Calu3 (cell line): ENCODE results near the gene PAX8. TPM values are rescaled to one million over a fixed set of nuclear protein-coding genes. Genes with fewer than 3 reads are reported as not detected.

Experiments
- BruUV-seq: library from RNA; stranded (reverse); fragments of 400-500 nt; replicated peaks from 2 replicates; lab custom pipeline; 2021; lab: Mats Ljungman, UMichigan
- CTCF ChIA-PET: fragments of 300-600 bp; sonication (Branson Sonifier 250); formaldehyde crosslinking; loops from one replicate; lab custom pipeline; 2022; ENCODE audit warnings: antibody characterized with exemption; lab: Charles Lee
- DNase-seq: peaks from one replicate; pipeline ENCODE4 v3.0.0; 2022
- H3K27ac Mint-ChIP-seq: one replicate; pipeline ENCODE4 v1.8.0; 2022; ENCODE audit warnings: mixed read lengths; ENCODE audit not compliant: unreplicated experiment
- H3K27me3 Mint-ChIP-seq: one replicate; pipeline ENCODE4 v1.8.0; 2022; ENCODE audit warnings: mixed read lengths; ENCODE audit not compliant: unreplicated experiment
- H3K36me3 Mint-ChIP-seq: one replicate; pipeline ENCODE4 v1.8.0; 2022; ENCODE audit warnings: mild to moderate bottlenecking, moderate library complexity, mixed read lengths; ENCODE audit not compliant: insufficient read depth, unreplicated experiment
- H3K4me1 Mint-ChIP-seq: one replicate; pipeline ENCODE4 v1.8.0; 2022; ENCODE audit warnings: mild to moderate bottlenecking, low read depth, mixed read lengths; ENCODE audit not compliant: unreplicated experiment
- H3K4me3 Mint-ChIP-seq: one replicate; pipeline ENCODE4 v1.8.0; 2022; ENCODE audit warnings: mild to moderate bottlenecking, low read depth, moderate library complexity, mixed read lengths; ENCODE audit not compliant: unreplicated experiment
- H3K9me3 Mint-ChIP-seq: one replicate; pipeline ENCODE4 v1.8.0; 2022; ENCODE audit warnings: low read depth, mixed read lengths; ENCODE audit not compliant: unreplicated experiment
- intact Hi-C: fragments of 100-400 bp; cut with micrococcal nuclease; formaldehyde crosslinking; loops from one replicate; pipeline ENCODE4 v1.10.0; 2022; ENCODE audit not compliant: unreplicated experiment
- total RNA-seq: library from RNA; stranded (reverse); gene quantifications from 2 replicates; pipeline ENCODE4 v1.2.3, GENCODE V29; 2022
- TF ChIP-seq, protein P1 (sequence below): fragments of 200-600 bp; IDR thresholded peaks from one replicate; pipeline ENCODE4 v1.8.0; 2022; ENCODE audit warnings: antibody characterized with exemption; ENCODE audit not compliant: unreplicated experiment

The PAX8 gene
- total RNA-seq, 1 experiment from 2014 or later = 12.2 TPM

DNA sequence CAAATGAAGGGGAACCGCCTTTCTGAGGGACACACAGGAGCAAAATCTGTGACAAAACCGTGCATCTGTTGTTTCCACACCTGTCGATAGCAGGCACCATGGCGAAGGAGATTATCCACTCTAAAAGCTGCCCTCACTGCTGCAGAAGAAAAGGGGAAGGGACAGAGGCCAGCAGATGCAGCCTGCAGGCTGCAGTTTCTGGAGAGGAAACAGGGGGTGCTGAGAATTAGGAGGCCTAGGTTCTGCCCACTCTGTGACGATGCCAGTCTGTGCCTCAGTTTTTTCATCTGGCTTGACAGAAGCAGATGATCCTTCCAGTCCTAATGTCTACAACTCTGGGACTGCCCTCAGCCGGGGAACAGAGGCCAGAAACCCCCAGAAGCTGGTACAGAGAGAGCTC is 17.7 kb downstream of the PAX8 start:
- no peak for DNase-seq
- intact Hi-C loops = no loop called here
- Mint-ChIP-seq H3K4me3 (no peak overlapping the region), H3K9me3 (no peaks in the 10 kb centered on the region), H3K36me3 (peaks cover 36% of the 10 kb centered on the region), H3K4me1 (no peaks in the 10 kb centered on the region), H3K27ac (peak overlapping the region; percentile 58), H3K27me3 (no peaks in the 10 kb centered on the region)
- no TSS peak for BruUV-seq
- TF ChIP-seq, protein P1, sequence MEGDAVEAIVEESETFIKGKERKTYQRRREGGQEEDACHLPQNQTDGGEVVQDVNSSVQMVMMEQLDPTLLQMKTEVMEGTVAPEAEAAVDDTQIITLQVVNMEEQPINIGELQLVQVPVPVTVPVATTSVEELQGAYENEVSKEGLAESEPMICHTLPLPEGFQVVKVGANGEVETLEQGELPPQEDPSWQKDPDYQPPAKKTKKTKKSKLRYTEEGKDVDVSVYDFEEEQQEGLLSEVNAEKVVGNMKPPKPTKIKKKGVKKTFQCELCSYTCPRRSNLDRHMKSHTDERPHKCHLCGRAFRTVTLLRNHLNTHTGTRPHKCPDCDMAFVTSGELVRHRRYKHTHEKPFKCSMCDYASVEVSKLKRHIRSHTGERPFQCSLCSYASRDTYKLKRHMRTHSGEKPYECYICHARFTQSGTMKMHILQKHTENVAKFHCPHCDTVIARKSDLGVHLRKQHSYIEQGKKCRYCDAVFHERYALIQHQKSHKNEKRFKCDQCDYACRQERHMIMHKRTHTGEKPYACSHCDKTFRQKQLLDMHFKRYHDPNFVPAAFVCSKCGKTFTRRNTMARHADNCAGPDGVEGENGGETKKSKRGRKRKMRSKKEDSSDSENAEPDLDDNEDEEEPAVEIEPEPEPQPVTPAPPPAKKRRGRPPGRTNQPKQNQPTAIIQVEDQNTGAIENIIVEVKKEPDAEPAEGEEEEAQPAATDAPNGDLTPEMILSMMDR = no peak
- CTCF ChIA-PET = no interaction called here

DNA sequence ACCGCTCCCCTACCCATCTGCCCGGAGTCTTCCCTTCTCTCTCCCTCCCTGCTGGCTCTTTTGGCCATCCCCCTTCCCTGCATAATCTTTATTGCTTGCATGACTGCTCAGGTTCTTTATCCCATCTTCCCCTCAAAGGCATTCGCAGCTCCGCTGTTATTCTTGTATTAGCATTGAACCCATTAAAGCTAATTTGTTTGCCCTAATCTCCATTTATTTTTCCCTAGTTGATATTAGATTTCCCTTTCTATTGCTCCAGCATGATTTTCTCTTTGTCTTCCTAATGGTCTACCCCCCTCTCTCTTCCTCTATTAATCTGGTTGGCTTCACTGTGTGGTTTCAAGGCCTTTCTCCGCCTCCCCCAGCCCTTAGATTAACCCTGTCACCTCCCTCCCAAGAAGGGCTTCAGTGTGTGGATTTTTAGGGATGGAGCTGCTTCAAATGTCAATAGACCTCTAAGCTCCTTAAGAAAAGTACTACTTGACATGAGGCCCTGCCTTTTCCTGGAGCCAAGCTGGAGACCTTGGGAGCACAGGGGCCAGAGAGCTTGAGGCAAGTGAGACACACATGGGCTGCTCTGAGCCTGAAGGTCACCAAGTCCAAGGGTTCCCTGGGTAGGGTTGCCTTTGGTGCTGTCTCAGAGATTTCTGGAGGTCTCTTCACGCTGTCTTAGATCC is 20.1 kb downstream of the PAX8 start:
- intact Hi-C loops = no loop called here
- Mint-ChIP-seq H3K4me3 (no peak overlapping the region), H3K9me3 (no peaks in the 10 kb centered on the region), H3K27ac (peak overlapping the region; percentile 10), H3K27me3 (no peaks in the 10 kb centered on the region), H3K4me1 (peaks cover 3% of the 10 kb centered on the region), H3K36me3 (peaks cover 31% of the 10 kb centered on the region)
- CTCF ChIA-PET = interaction anchor here (1.6 kb wide), 1 partner anchor 18 kb away, joined by 4 read pairs; no protein-coding TSS in a partner anchor
- BruUV-seq = no TSS peak
- TF ChIP-seq, protein P1 = no peak
- no peak for DNase-seq

DNA sequence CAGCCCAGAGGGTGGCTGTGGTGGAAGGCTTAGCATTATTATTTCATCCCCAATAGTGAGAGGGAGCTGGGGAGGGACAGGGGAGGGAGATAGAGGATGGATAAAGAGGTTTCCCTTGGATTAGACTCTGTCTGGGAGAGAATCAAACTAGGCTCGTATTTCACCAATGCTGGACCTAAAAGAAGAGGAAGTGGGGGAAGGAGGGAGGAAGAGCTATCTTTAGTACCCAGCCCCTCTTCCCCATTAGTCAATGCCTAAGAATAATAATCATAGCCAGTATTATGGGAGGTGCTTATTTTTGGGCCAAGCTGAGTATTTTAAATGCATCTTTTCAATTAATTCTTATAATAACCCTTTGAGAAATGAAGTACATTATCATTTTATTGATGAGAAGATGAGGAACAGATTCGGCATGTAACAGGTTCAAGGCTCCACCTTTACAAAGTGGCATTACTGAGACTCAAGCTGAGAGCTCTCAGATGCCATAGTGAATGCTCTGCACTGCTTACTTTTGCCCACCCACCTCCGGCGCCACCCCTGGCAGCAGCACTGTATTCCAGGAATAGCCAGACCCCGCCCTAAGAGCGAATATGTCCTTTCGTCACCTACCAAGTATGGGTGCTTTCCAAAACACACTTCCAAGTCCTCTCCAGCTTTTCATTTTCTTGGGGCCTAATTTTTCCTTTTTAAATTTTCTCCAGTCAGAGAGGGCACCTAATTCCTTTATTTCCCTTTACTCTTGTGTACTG is 21.0 kb downstream of the PAX8 start:
- Mint-ChIP-seq H3K27me3 (no peaks in the 10 kb centered on the region), H3K27ac (no peak overlapping the region), H3K4me1 (peaks cover 11% of the 10 kb centered on the region), H3K36me3 (peaks cover 34% of the 10 kb centered on the region), H3K9me3 (no peaks in the 10 kb centered on the region), H3K4me3 (no peak overlapping the region)
- no peak for DNase-seq
- intact Hi-C loops = no loop called here
- TF ChIP-seq, protein P1 = no peak
- CTCF ChIA-PET = interaction anchor here (1.6 to 1.9 kb wide), 2 partner anchors 15 to 17 kb away, joined by 4 read pairs; no protein-coding TSS in a partner anchor
- BruUV-seq = no TSS peak

DNA sequence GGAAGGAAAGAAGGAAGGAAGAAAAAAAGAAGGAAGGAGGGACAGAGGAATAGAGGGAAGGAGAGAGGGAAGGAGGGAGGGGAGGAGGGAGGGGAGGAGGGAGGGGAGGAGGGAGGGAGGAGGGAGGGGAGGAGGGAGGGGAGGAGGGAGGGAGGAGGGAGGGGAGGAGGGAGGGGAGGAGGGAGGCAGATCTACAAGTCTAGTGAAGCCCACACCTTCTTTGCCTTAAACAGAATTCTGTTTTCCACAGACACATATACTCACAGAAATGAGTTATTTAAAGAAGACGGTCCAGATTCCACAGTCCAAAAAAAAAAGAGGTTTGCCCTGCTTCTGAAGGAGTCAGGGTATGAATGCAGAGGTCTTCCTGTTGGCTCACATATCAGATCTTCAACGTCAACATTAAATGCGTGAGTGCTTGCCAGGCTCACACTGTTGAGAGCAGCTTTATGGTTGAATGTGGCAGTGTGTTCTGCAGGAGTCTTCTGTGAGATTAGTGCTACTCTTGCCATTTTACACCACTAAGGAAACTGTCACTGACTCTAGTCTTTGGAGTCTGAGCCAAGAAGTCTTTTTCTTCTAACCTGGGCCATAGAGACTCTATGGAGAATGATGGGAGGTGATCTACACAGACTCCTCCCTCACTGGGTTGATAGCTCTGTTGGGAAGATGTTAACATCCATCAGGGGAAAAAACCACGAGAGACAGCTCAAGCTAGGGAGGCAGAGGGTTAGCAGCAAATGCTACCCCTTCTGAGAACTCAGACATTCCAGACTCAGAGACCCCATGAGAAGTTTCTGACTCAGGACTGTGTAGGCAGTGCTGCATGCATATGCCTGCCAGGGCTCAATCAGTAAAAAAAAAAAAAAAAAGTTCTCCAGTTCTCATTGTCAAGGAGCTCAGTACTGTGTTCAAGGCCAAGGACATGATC is 23.3 kb downstream of the PAX8 start:
- intact Hi-C loops = no loop called here
- TF ChIP-seq, protein P1 = no peak
- no peak overlapping the region for H3K27ac Mint-ChIP-seq
- CTCF ChIA-PET = interaction anchor here (0.5 to 1.0 kb wide), 4 partner anchors 12 to 178 kb away, joined by 3 read pairs; no protein-coding TSS in a partner anchor
- no peaks in the 10 kb centered on the region for H3K9me3 Mint-ChIP-seq
- no peak overlapping the region for H3K4me3 Mint-ChIP-seq
- no TSS peak for BruUV-seq
- peaks cover 21% of the 10 kb centered on the region for H3K4me1 Mint-ChIP-seq
- H3K27me3 Mint-ChIP-seq = no peaks in the 10 kb centered on the region
- H3K36me3 Mint-ChIP-seq = peaks cover 36% of the 10 kb centered on the region
- DNase-seq = no peak
